Non-pigmented ciliary epithelial cell (primary cell): ENCODE data around the gene PLAAT1.

Source experiments
- DNase-seq: peaks from one replicate; pipeline ENCODE4 v3.0.0-alpha.2; 2010; ENCODE audit warnings: low read depth

PLAAT1 gene

GRCh38 chr3:193240850-193241706 is at the start of gene PLAAT1:
Gene PLAAT1, plus strand, starts transcription at chr3:193241222. Its CDS starts 14,429 bp downstream, at chr3:193255651.
- no peak for DNase-seq

- DNase-seq = no peak
Measured at GRCh38 chr3:193194371-193194770, 46.7 kb upstream of the PLAAT1 start.

- no peak for DNase-seq
Measured at GRCh38 chr3:193196746-193197145, 44.3 kb upstream of the PLAAT1 start.

GRCh38 chr3:193207290-193208273 is 33.4 kb upstream of the PLAAT1 start:
- DNase-seq = no peak

GRCh38 chr3:193210618-193211017 is 30.4 kb upstream of the PLAAT1 start:
- DNase-seq = no peak

GRCh38 chr3:193211173-193211572 is 29.8 kb upstream of the PLAAT1 start:
- DNase-seq = no peak

- no peak for DNase-seq
Measured at GRCh38 chr3:193211984-193212383, 29.0 kb upstream of the PLAAT1 start.

GRCh38 chr3:193212844-193213243 is 28.2 kb upstream of the PLAAT1 start:
- no peak for DNase-seq

GRCh38 chr3:193214445-193214844 is 26.6 kb upstream of the PLAAT1 start:
- DNase-seq = no peak

GRCh38 chr3:193225302-193226125 is 15.5 kb upstream of the PLAAT1 start:
- DNase-seq = no peak

GRCh38 chr3:193228206-193228605 is 12.8 kb upstream of the PLAAT1 start:
- no peak for DNase-seq

GRCh38 chr3:193229851-193230420 is 11.1 kb upstream of the PLAAT1 start:
- DNase-seq = no peak

GRCh38 chr3:193230610-193231009 is 10.4 kb upstream of the PLAAT1 start:
- no peak for DNase-seq

- no peak for DNase-seq
Measured at GRCh38 chr3:193231201-193231600, 9.8 kb upstream of the PLAAT1 start.

- no peak for DNase-seq
Measured at GRCh38 chr3:193236599-193236998, 4.4 kb upstream of the PLAAT1 start.

- no peak for DNase-seq
Measured at GRCh38 chr3:193237030-193237429, 4.0 kb upstream of the PLAAT1 start.

GRCh38 chr3:193240436-193240849 is 579 bp upstream of the PLAAT1 start:
- no peak for DNase-seq

GRCh38 chr3:193241716-193242115 is 694 bp downstream of the PLAAT1 start:
- no peak for DNase-seq

GRCh38 chr3:193243571-193243970 is 2.5 kb downstream of the PLAAT1 start:
- DNase-seq = no peak

- no peak for DNase-seq
Measured at GRCh38 chr3:193248848-193249468, 7.9 kb downstream of the PLAAT1 start.

GRCh38 chr3:193250492-193250891 is 9.5 kb downstream of the PLAAT1 start:
- DNase-seq = no peak
